Endothelial cell of umbilical vein (primary cell): ENCODE data around the gene ISL1. TPM values are rescaled to one million over a fixed set of nuclear protein-coding genes. Genes with fewer than 3 reads are reported as not detected.

Experiments
- BruUV-seq: library from RNA; stranded (reverse); fragments of 400-500 nt; replicated peaks from 2 replicates; lab custom pipeline; 2021; lab: Mats Ljungman, UMichigan
- CTCF ChIA-PET: fragments of 300-600, 350-600 bp; sonication (Branson Sonifier 250); formaldehyde crosslinking; loops from one replicate; lab custom pipeline; 2021; ENCODE audit warnings: antibody characterized with exemption, inconsistent platforms; lab: Charles Lee
- POLR2A ChIA-PET: fragments of 300-600, 350-600 bp; sonication (Branson Sonifier 250); formaldehyde crosslinking; loops from one replicate; lab custom pipeline; 2021; ENCODE audit warnings: antibody characterized with exemption, inconsistent platforms; lab: Charles Lee
- DNase-seq: peaks from one replicate; pipeline ENCODE4 v3.0.0-alpha.2; 2011; ENCODE audit warnings: low read depth, low spot score
- FAIRE-seq: peaks from 2 replicates; lab custom pipeline; 2011; peaks lifted over from hg19 to GRCh38; lab: Jason Lieb, UNC
- H2AFZ ChIP-seq: 2 replicates; pipeline ENCODE4 v1.6.0; 2012; ENCODE audit warnings: low read depth, low read length, control low read depth, inconsistent platforms
- H3K27ac ChIP-seq: 2 replicates; pipeline ENCODE4 v1.5.1; 2011; ENCODE audit warnings: low read depth, mild to moderate bottlenecking, control low read depth, low read length, moderate library complexity; ENCODE audit not compliant: insufficient read depth
- H3K27me3 ChIP-seq, 2 experiments: 2 replicates each; pipeline versions ENCODE4 v1.6.0 to v1.6.1; 2011; ENCODE audit warnings: low read length in 2 of 2, mixed read lengths in 1 of 2; ENCODE audit not compliant: control insufficient read depth in 2 of 2, insufficient read depth in 2 of 2
- H3K36me3 ChIP-seq, 2 experiments: 2 replicates in 1 of 2; 3 replicates in 1 of 2; pipeline ENCODE4 v1.5.1; 2011; ENCODE audit warnings: low read length in 2 of 2, mild to moderate bottlenecking in 1 of 2, moderate library complexity in 1 of 2; ENCODE audit not compliant: control insufficient read depth in 2 of 2, insufficient read depth in 2 of 2; ENCODE audit errors: extremely low read depth in 1 of 2
- H3K4me1 ChIP-seq: 3 replicates; pipeline ENCODE4 v1.5.1; 2011; ENCODE audit warnings: mild to moderate bottlenecking, low read length; ENCODE audit not compliant: control insufficient read depth, insufficient read depth; ENCODE audit errors: extremely low read depth
- H3K4me2 ChIP-seq: 2 replicates; pipeline ENCODE4 v1.6.1; 2011; ENCODE audit warnings: low read length, control low read depth, mixed read lengths; ENCODE audit not compliant: insufficient read depth
- H3K4me3 ChIP-seq, 3 experiments: fragments of 200-600 bp in 1 of 3; sonication (generic), shearing (Covaris generic) in 1 of 3; replicated peaks in 1 of 3; 2 replicates each; pipeline ENCODE4 v1.5.1; 2011 to 2016; ENCODE audit warnings: control low read depth in 3 of 3, low read length in 3 of 3, mild to moderate bottlenecking in 2 of 3, inconsistent platforms in 1 of 3, low read depth in 1 of 3, moderate library complexity in 1 of 3; ENCODE audit not compliant: insufficient read depth in 1 of 3
- H3K79me2 ChIP-seq: 2 replicates; pipeline ENCODE4 v1.6.0; 2012; ENCODE audit warnings: low read length, inconsistent platforms; ENCODE audit not compliant: control insufficient read depth, insufficient read depth
- H3K9ac ChIP-seq: replicated peaks from 2 replicates; pipeline ENCODE3; 2011; ENCODE audit warnings: low read length, control low read depth; ENCODE audit not compliant: insufficient read depth; ENCODE audit errors: extremely low read depth
- H3K9me1 ChIP-seq: replicated peaks from 3 replicates; pipeline ENCODE4 v1.6.0; 2011; ENCODE audit warnings: mild to moderate bottlenecking, low read length; ENCODE audit not compliant: control insufficient read depth, insufficient read depth; ENCODE audit errors: extremely low read depth
- H3K9me3 ChIP-seq: replicated peaks from 2 replicates; pipeline ENCODE4 v1.5.1; 2012; ENCODE audit warnings: low read length, inconsistent platforms; ENCODE audit not compliant: control insufficient read depth, insufficient read depth
- H4K20me1 ChIP-seq: replicated peaks from 2 replicates; pipeline ENCODE3; 2011; ENCODE audit warnings: mild to moderate bottlenecking, low read length; ENCODE audit not compliant: control insufficient read depth, insufficient read depth; ENCODE audit errors: extremely low read depth
- CTCF ChIP-seq, 2 donors: IDR thresholded peaks; 1 replicate in 1 of 2; 2 replicates in 1 of 2; pipeline ENCODE4 v1.5.1; 2011; ENCODE audit warnings: low read length in 2 of 2, mild to moderate bottlenecking in 2 of 2, moderate library complexity in 2 of 2, control low read depth in 1 of 2, inconsistent platforms in 1 of 2, low read depth in 1 of 2; ENCODE audit not compliant: insufficient read depth in 1 of 2; ENCODE audit errors: extremely low read depth in 1 of 2
- EZH2 ChIP-seq: IDR thresholded peaks from 2 replicates; pipeline ENCODE4 v1.6.1; 2012; ENCODE audit warnings: borderline replicate concordance, low read depth, mild to moderate bottlenecking, moderate library complexity, low read length, inconsistent platforms; ENCODE audit not compliant: severe bottlenecking
- FOS ChIP-seq: IDR thresholded peaks from 2 replicates; pipeline ENCODE4 v1.6.1; 2011; ENCODE audit warnings: mild to moderate bottlenecking, low read length, moderate library complexity, borderline replicate concordance; ENCODE audit not compliant: insufficient read depth
- GATA2 ChIP-seq: IDR thresholded peaks from 2 replicates; pipeline ENCODE4 v1.7.0; 2011; ENCODE audit warnings: low read depth, mild to moderate bottlenecking, moderate library complexity, mixed read lengths, low read length; ENCODE audit not compliant: insufficient read length, insufficient read depth
- JUN ChIP-seq: IDR thresholded peaks from 2 replicates; pipeline ENCODE4 v1.6.1; 2011; ENCODE audit warnings: borderline replicate concordance, low read depth; ENCODE audit not compliant: insufficient read length, insufficient read depth
- MAX ChIP-seq: IDR thresholded peaks from 2 replicates; pipeline ENCODE4 v1.6.1; 2011; ENCODE audit not compliant: insufficient read depth, insufficient read length
- MYC ChIP-seq: IDR thresholded peaks from one replicate; pipeline ENCODE4 v1.6.1; 2011; ENCODE audit warnings: mild to moderate bottlenecking, low read depth, low read length
- POLR2A ChIP-seq: IDR thresholded peaks from 2 replicates; pipeline ENCODE4 v1.6.1; 2012; ENCODE audit warnings: low read depth, mild to moderate bottlenecking, control low read depth, low read length
- POLR2AphosphoS5 ChIP-seq: IDR thresholded peaks from 2 replicates; pipeline ENCODE4 v1.6.1; 2012; ENCODE audit warnings: low read depth, mild to moderate bottlenecking, control low read depth, low read length, moderate library complexity; ENCODE audit not compliant: insufficient read depth
- dilution Hi-C: fragments of 300-500 bp; cut with MboI; formaldehyde crosslinking; loops from one replicate; pipeline ENCODE4 v1.15.0; 2019; ENCODE audit warnings: low sequenced_read_pairs; ENCODE audit not compliant: extremely low pct_ligation_motif_present
- intact Hi-C: fragments of 100-400 bp; cut with micrococcal nuclease; formaldehyde crosslinking; loops from one replicate; pipeline ENCODE4 v1.10.0; 2022
- polyA plus RNA-seq, 4 experiments: library from polyadenylated mRNA; depleted of rRNA in 3 of 4; stranded (reverse) in 3 of 4; unstranded in 1 of 4; fragments of >200 nt; gene quantifications; 2 replicates each; pipeline versions ENCODE4 v1.2.1 to v1.2.3, GENCODE V29; 2011 to 2012; ENCODE audit warnings: missing spikeins in 1 of 4
- total RNA-seq: library from RNA; stranded (reverse); gene quantifications from 2 replicates; pipeline ENCODE4 v1.2.3, GENCODE V29; 2021

ISL1 gene
- total and polyA plus RNA-seq, 2 donors (not counting 3 experiments of a cell fraction or from before 2014, with no cell fraction given), result 0.28 to 1.1 TPM

- H3K36me3 ChIP-seq, result no peaks in the 10 kb centered on the region
- peaks cover 22 to 25% of the 10 kb centered on the region in 2 experiments for H3K27me3 ChIP-seq
- TF ChIP-seq MYC (no peak), JUN (no peak), CTCF (IDR thresholded peaks at IDR 0.05; ENCODE audit: extremely low read depth in 1 of 2, insufficient read depth in 1 of 2, low read depth in 1 of 2, low read length in 2 of 2) (no peak), MAX (no peak), FOS (no peak), GATA2 (no peak), POLR2AphosphoS5 (no peak), EZH2 (no peak), POLR2A (no peak)
- no peaks in the 10 kb centered on the region for H3K79me2 ChIP-seq
- no peaks in the 10 kb centered on the region for H4K20me1 ChIP-seq
- FAIRE-seq (no peak), DNase-seq (no peak)
- no peaks in the 10 kb centered on the region for H3K4me1 ChIP-seq
- no peaks in the 10 kb centered on the region for H3K9me3 ChIP-seq
- intact Hi-C loops, result no loop called here
- H3K4me3 ChIP-seq, result no peak overlapping the region
- ChIA-PET POLR2A (no interaction called here), CTCF (no interaction called here)
- H3K9me1 ChIP-seq, result no peaks in the 10 kb centered on the region
- dilution Hi-C loops, result no loop called here
- H2AFZ ChIP-seq, result no peak overlapping the region
- H3K4me2 ChIP-seq, result no peak overlapping the region
- no TSS peak for BruUV-seq
- no peak overlapping the region for H3K27ac ChIP-seq
- H3K9ac ChIP-seq, result no peak overlapping the region
Observed at GRCh38 chr5:51395245-51395644, 12.0 kb downstream of the ISL1 start.
